ENCODE data around the gene KRTAP10-7.

DNA sequence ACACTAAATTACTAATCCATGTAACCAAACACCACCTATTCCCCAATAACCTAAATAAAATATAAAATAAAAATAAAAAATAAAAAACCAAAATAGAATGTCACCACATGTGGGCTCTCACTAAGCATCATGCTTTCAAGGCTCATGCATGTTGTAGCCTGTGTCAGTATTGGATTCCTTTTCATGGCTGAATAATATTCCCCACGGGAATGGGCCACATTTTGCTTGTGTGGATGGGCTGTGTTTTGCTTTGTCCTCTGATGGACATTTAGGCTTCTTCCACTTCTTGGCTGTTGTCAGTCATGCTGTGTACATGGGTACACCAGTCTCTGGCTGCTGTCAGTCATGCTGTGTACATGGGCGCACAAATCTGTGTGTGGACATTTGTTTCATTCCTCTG, 11.3 kb upstream of the KRTAP10-7 start:
- no peak for TF ChIP-seq CTCF (IDR thresholded peaks at IDR 0.05)
- TF ChIP-seq POLR2A (IDR thresholded peaks at IDR 0.05) = no peak

All from uterus (tissue), 2 donors.